Measurements from ENCODE around the gene DNAAF8.

Gene DNAAF8

DNA sequence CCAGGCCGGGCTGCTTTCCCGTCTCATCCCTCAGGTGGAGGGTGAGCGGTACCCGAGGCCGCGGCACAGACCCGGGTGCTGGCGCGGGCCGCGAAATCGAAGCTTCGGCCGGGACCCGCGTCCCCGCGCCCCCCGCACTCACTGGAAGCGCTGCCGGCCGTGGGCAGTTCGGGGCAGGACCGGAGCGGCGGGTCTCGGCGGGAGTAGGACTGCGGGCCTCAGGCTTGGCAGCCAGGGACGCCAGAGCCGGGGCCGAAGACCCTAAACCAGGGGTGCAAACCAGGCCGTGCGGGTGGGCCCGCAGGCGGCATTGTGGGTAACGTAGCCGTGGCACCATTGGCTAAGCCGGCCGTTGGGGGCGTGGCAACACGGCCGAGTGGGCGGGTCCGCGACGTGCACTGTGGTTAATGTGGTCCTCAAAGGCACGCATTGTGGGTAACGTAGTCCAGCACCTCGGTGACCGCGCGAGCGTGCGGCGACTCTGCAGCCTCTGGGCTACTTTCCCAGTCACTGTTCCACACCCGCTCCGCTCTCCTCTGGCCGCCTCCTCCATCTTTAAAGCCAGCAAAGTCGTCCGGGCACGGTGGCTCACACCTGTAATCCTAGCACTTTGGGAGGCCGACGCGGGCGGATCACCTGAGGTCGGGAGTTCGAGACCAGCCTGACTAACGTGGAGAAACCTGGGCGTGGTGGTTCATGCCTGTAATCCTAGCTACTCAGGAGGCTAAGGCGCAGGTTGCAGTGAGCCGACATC is 32.7 kb downstream of the DNAAF8 start, which contains the start of gene ZNF500:
TSS of gene ZNF500 (minus strand) at position 288 of the 754 bp plus-strand sequence. CDS start 1,184 bp downstream, outside the sequence.
- Histone ChIP-seq H3K27ac (ENCODE audit: low read depth, low read length) (peak within 1 kb of the TSS; percentile 36), H3K36me3 (ENCODE audit: control insufficient read depth, low read length) (peaks cover 27% of the 10 kb centered on the region), H3K4me3 (ENCODE audit: low read length) (peak within 1 kb of the TSS; percentile 87), H3K27me3 (ENCODE audit: control insufficient read depth, low read length) (no peaks in the 10 kb centered on the region), H3K4me2 (ENCODE audit: low read length) (peak within 1 kb of the TSS; percentile 88), H4K20me1 (ENCODE audit: control insufficient read depth, insufficient read depth, low read depth, low read length) (no peaks in the 10 kb centered on the region), H3K79me2 (ENCODE audit: control insufficient read depth, low read length) (peaks cover 22% of the 10 kb centered on the region), H3K4me1 (ENCODE audit: control insufficient read depth, low read length) (peaks cover 28% of the 10 kb centered on the region), H3K9me2 (replicated peaks; ENCODE audit: control insufficient read depth, low read length) (no peaks in the 10 kb centered on the region), H3F3A (ENCODE audit: control insufficient read depth, insufficient read depth) (peaks cover 15% of the 10 kb centered on the region), H3K9me3 (ENCODE audit: control insufficient read depth, insufficient read depth, low read length) (no peaks in the 10 kb centered on the region)
- no peak for TF ChIP-seq EZH2phosphoT487 (IDR thresholded peaks at IDR 0.05; ENCODE audit: borderline replicate concordance, low read length)
- no peak for TF ChIP-seq CTCF (IDR thresholded peaks at IDR 0.05; ENCODE audit: low read depth, low read length, poor library complexity, severe bottlenecking)

- H3K9me2 ChIP-seq (replicated peaks; ENCODE audit: control insufficient read depth, low read length) = no peaks in the 10 kb centered on the region
- H4K20me1 ChIP-seq (ENCODE audit: control insufficient read depth, insufficient read depth, low read depth, low read length) = no peaks in the 10 kb centered on the region
- H3K4me3 ChIP-seq (ENCODE audit: low read length) = peak overlapping the region; percentile 87
- no peak for TF ChIP-seq EZH2phosphoT487 (IDR thresholded peaks at IDR 0.05; ENCODE audit: borderline replicate concordance, low read length)
- no peak for TF ChIP-seq CTCF (IDR thresholded peaks at IDR 0.05; ENCODE audit: low read depth, low read length, poor library complexity, severe bottlenecking)
- H3K36me3 ChIP-seq (ENCODE audit: control insufficient read depth, low read length) = peaks cover 21% of the 10 kb centered on the region
- no peaks in the 10 kb centered on the region for H3K27me3 ChIP-seq (ENCODE audit: control insufficient read depth, low read length)
- H3K4me2 ChIP-seq (ENCODE audit: low read length) = peak overlapping the region; percentile 88
- H3K79me2 ChIP-seq (ENCODE audit: control insufficient read depth, low read length) = peaks cover 22% of the 10 kb centered on the region
- peak overlapping the region; percentile 36 for H3K27ac ChIP-seq (ENCODE audit: low read depth, low read length)
- peaks cover 15% of the 10 kb centered on the region for H3F3A ChIP-seq (ENCODE audit: control insufficient read depth, insufficient read depth)
- H3K4me1 ChIP-seq (ENCODE audit: control insufficient read depth, low read length) = peaks cover 28% of the 10 kb centered on the region
- no peaks in the 10 kb centered on the region for H3K9me3 ChIP-seq (ENCODE audit: control insufficient read depth, insufficient read depth, low read length)
Observed at GRCh38 chr16:4767872-4768548, 33.7 kb downstream of the DNAAF8 start.

- H3K4me2 ChIP-seq (ENCODE audit: low read length) = peak overlapping the region; percentile 88
- H3K79me2 ChIP-seq (ENCODE audit: control insufficient read depth, low read length) = peaks cover 22% of the 10 kb centered on the region
- no peak for TF ChIP-seq CTCF (IDR thresholded peaks at IDR 0.05; ENCODE audit: low read depth, low read length, poor library complexity, severe bottlenecking)
- H3K4me1 ChIP-seq (ENCODE audit: control insufficient read depth, low read length) = peaks cover 28% of the 10 kb centered on the region
- H3K9me3 ChIP-seq (ENCODE audit: control insufficient read depth, insufficient read depth, low read length) = no peaks in the 10 kb centered on the region
- peak overlapping the region; percentile 87 for H3K4me3 ChIP-seq (ENCODE audit: low read length)
- H3F3A ChIP-seq (ENCODE audit: control insufficient read depth, insufficient read depth) = peaks cover 15% of the 10 kb centered on the region
- H3K27me3 ChIP-seq (ENCODE audit: control insufficient read depth, low read length) = no peaks in the 10 kb centered on the region
- H3K27ac ChIP-seq (ENCODE audit: low read depth, low read length) = peak overlapping the region; percentile 36
- H3K36me3 ChIP-seq (ENCODE audit: control insufficient read depth, low read length) = peaks cover 16% of the 10 kb centered on the region
- no peaks in the 10 kb centered on the region for H4K20me1 ChIP-seq (ENCODE audit: control insufficient read depth, insufficient read depth, low read depth, low read length)
- no peaks in the 10 kb centered on the region for H3K9me2 ChIP-seq (replicated peaks; ENCODE audit: control insufficient read depth, low read length)
Observed at GRCh38 chr16:4768549-4769305, 34.4 kb downstream of the DNAAF8 start.

Data from DOHH2 (cell line).